GM23338 (cell line): ENCODE results near the gene CCDC92. TPM values are rescaled to one million over a fixed set of nuclear protein-coding genes. Genes with fewer than 3 reads are reported as not detected.

Experiments
- ATAC-seq: fragments of 200-7000 bp; cut with Tn5 transposase; 3 replicates; pipeline ENCODE4 v1.9.1; 2020
- DNase-seq: peaks from one replicate; pipeline ENCODE4 v3.0.0-alpha.2; 2015; ENCODE audit warnings: low spot score
- H2AFZ ChIP-seq: fragments of 200-600 bp; sonication (generic); 2 replicates; pipeline ENCODE4 v1.8.0; 2016; ENCODE audit warnings: antibody characterized with exemption, mild to moderate bottlenecking, moderate library complexity
- H3F3A ChIP-seq: fragments of 200-600 bp; sonication (generic); replicated peaks from 2 replicates; pipeline ENCODE4 v1.8.0; 2017; ENCODE audit warnings: antibody characterized with exemption, mixed run types, low read depth
- H3K27ac ChIP-seq: fragments of 200-600 bp; sonication (generic); 2 replicates; pipeline ENCODE4 v1.6.1; 2016; ENCODE audit warnings: low read depth
- H3K27me3 ChIP-seq: fragments of 200-600 bp; sonication (generic); 2 replicates; pipeline ENCODE4 v1.8.0; 2016; ENCODE audit warnings: mild to moderate bottlenecking, mixed run types, moderate library complexity; ENCODE audit not compliant: insufficient read depth
- H3K36me3 ChIP-seq: fragments of 200-600 bp; sonication (generic); 2 replicates; pipeline ENCODE4 v1.8.0; 2016; ENCODE audit warnings: mild to moderate bottlenecking; ENCODE audit not compliant: insufficient read depth
- H3K4me1 ChIP-seq: fragments of 200-600 bp; sonication (generic); 2 replicates; pipeline ENCODE4 v1.8.0; 2016; ENCODE audit warnings: mild to moderate bottlenecking, moderate library complexity; ENCODE audit not compliant: insufficient read depth
- H3K4me2 ChIP-seq: fragments of 200-600 bp; sonication (generic); 2 replicates; pipeline ENCODE4 v1.7.1; 2017; ENCODE audit warnings: mixed run types
- H3K4me3 ChIP-seq: fragments of 200-600 bp; sonication (generic); 2 replicates; pipeline ENCODE4 v1.6.1; 2016; ENCODE audit warnings: mixed run types
- H3K79me2 ChIP-seq: fragments of 200-600 bp; sonication (generic); replicated peaks from 2 replicates; pipeline ENCODE4 v1.8.0; 2017; ENCODE audit warnings: mild to moderate bottlenecking; ENCODE audit not compliant: insufficient read depth
- H3K9me2 ChIP-seq: fragments of 200-600 bp; sonication (generic); 2 replicates; pipeline ENCODE4 v1.8.0; 2017; ENCODE audit not compliant: insufficient read depth
- H4K20me1 ChIP-seq: fragments of 200-600 bp; sonication (generic); replicated peaks from 2 replicates; pipeline ENCODE4 v1.8.0; 2017; ENCODE audit warnings: mild to moderate bottlenecking; ENCODE audit not compliant: insufficient read depth
- H3K27ac Mint-ChIP-seq: 2 replicates; pipeline ENCODE4 v1.8.0; 2020; ENCODE audit warnings: inconsistent platforms, mild to moderate bottlenecking, moderate library complexity, mixed read lengths
- H3K27me3 Mint-ChIP-seq: 3 replicates; pipeline ENCODE4 v1.8.0; 2022; ENCODE audit warnings: low read depth, mild to moderate bottlenecking, moderate library complexity, mixed read lengths, inconsistent platforms; ENCODE audit not compliant: insufficient read depth, poor library complexity
- H3K36me3 Mint-ChIP-seq: 3 replicates; pipeline ENCODE4 v1.8.0; 2021; ENCODE audit warnings: low read depth, mild to moderate bottlenecking, inconsistent platforms, moderate library complexity, mixed read lengths
- H3K4me1 Mint-ChIP-seq: 3 replicates; pipeline ENCODE4 v1.8.0; 2020; ENCODE audit warnings: mild to moderate bottlenecking, inconsistent platforms, mixed read lengths
- H3K4me3 Mint-ChIP-seq: 3 replicates; pipeline ENCODE4 v1.8.0; 2021; ENCODE audit warnings: moderate library complexity, mild to moderate bottlenecking, inconsistent platforms, mixed read lengths
- H3K9me3 Mint-ChIP-seq: 3 replicates; pipeline ENCODE4 v1.8.0; 2020; ENCODE audit warnings: moderate library complexity, mild to moderate bottlenecking, inconsistent platforms, mixed read lengths
- EZH2 ChIP-seq: fragments of 200-600 bp; sonication (generic); IDR thresholded peaks from one replicate; pipeline ENCODE4 v1.8.0; 2017; ENCODE audit warnings: antibody characterized with exemption, mild to moderate bottlenecking, low read depth; ENCODE audit not compliant: unreplicated experiment
- EZH2phosphoT487 ChIP-seq: fragments of 200-600 bp; sonication (generic); IDR thresholded peaks from one replicate; pipeline ENCODE4 v1.8.1; 2018; ENCODE audit warnings: antibody characterized with exemption; ENCODE audit not compliant: unreplicated experiment
- JUNB ChIP-seq: IDR thresholded peaks from one replicate; pipeline ENCODE4 v1.6.1; 2016; ENCODE audit warnings: antibody characterized with exemption; ENCODE audit not compliant: unreplicated experiment
- POLR2AphosphoS5 ChIP-seq: IDR thresholded peaks from 2 replicates; pipeline ENCODE4 v1.6.1; 2016; ENCODE audit warnings: antibody characterized with exemption, low read depth
- STAT1 ChIP-seq: IDR thresholded peaks from one replicate; pipeline ENCODE4 v1.6.1; 2016; ENCODE audit warnings: antibody characterized with exemption; ENCODE audit not compliant: unreplicated experiment
- ZNF114 ChIP-seq: fragments of 250-450 bp; sonication (Bioruptor Pico); IDR thresholded peaks from 2 replicates; pipeline ENCODE4 v1.5.0; 2020; ENCODE audit warnings: mild to moderate bottlenecking, moderate library complexity
- polyA plus RNA-seq: library from polyadenylated mRNA; unstranded; fragments of >200 nt; fragmentation: Nextera tagmentation; extraction: Ambion mirVana; gene quantifications from 2 replicates; pipeline ENCODE4 v1.2.1, GENCODE V29; 2016
- total RNA-seq: library from RNA; depleted of rRNA; stranded (reverse); fragments of >200 nt; shearing (Covaris generic); gene quantifications from 2 replicates; pipeline ENCODE4 v1.2.3, GENCODE V29; 2014
- TF ChIP-seq, protein P1 (sequence below): IDR thresholded peaks from one replicate; pipeline ENCODE4 v1.6.1; 2018; ENCODE audit warnings: antibody characterized with exemption; ENCODE audit not compliant: unreplicated experiment
- TF ChIP-seq, protein P2 (sequence below): fragments of 250-450 bp; sonication (Bioruptor Pico); IDR thresholded peaks from 2 replicates; pipeline ENCODE4 v1.5.0; 2020; ENCODE audit warnings: mild to moderate bottlenecking, moderate library complexity
- TF ChIP-seq, protein P3 (sequence below), 2 experiments: fragments of 200-600 bp in 1 of 2; sonication (generic) in 1 of 2; conservative IDR thresholded peaks; 2 replicates each; pipeline versions ENCODE4 v1.5.1 to v1.6.1; 2016 to 2017; ENCODE audit warnings: antibody characterized with exemption in 2 of 2, low read depth in 2 of 2, mild to moderate bottlenecking in 2 of 2, moderate library complexity in 1 of 2
- TF ChIP-seq, protein P4 (sequence below): IDR thresholded peaks from 2 replicates; pipeline ENCODE4 v1.6.1; 2016; ENCODE audit warnings: antibody characterized with exemption

Gene CCDC92
- total and polyA plus RNA-seq, 2 experiments from 2014 or later: 0.08 to 0.31 TPM

DNA sequence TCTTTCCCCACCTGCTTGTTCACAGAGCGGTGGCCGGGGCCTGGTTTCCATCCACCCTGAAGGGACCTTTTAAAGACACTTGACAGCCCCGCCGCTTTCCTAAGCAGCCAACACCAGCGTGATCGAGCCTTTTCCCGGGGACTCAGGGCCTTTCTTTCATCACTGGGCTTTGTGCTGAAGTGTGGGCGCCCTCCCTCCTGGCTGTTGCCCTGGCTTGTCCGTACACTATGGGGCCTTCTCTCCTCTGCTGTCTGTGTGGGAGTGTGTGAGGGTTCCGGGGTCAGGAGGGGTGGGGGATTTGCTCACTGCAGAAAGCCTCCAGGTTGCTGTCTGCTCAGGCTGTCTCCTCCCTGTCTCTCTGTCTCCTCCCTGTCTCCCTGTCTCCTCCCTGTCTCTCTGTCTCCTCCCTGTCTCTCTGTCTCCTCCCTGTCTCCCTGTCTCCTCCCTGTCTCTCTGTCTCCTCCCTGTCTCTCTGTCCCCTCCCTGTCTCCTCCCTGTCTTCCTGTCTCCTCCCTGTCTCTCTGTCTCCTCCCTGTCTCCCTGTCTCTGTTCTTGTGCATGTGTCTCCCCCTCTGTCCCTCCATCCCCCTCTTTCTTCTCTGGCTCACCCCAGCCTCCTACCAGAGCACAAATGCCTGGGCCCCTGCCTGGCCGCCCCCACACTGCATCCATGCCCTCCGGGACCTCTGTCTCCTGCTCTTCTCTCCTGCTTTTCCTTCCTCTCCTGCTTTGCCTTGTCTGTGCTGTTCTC lies 64.7 kb downstream of the CCDC92 start (continued):
- TF ChIP-seq JUNB (no peak), EZH2 (no peak), EZH2phosphoT487 (no peak), ZNF114 (CRISPR knock-in tag) (no peak)
- TF ChIP-seq, protein P1, sequence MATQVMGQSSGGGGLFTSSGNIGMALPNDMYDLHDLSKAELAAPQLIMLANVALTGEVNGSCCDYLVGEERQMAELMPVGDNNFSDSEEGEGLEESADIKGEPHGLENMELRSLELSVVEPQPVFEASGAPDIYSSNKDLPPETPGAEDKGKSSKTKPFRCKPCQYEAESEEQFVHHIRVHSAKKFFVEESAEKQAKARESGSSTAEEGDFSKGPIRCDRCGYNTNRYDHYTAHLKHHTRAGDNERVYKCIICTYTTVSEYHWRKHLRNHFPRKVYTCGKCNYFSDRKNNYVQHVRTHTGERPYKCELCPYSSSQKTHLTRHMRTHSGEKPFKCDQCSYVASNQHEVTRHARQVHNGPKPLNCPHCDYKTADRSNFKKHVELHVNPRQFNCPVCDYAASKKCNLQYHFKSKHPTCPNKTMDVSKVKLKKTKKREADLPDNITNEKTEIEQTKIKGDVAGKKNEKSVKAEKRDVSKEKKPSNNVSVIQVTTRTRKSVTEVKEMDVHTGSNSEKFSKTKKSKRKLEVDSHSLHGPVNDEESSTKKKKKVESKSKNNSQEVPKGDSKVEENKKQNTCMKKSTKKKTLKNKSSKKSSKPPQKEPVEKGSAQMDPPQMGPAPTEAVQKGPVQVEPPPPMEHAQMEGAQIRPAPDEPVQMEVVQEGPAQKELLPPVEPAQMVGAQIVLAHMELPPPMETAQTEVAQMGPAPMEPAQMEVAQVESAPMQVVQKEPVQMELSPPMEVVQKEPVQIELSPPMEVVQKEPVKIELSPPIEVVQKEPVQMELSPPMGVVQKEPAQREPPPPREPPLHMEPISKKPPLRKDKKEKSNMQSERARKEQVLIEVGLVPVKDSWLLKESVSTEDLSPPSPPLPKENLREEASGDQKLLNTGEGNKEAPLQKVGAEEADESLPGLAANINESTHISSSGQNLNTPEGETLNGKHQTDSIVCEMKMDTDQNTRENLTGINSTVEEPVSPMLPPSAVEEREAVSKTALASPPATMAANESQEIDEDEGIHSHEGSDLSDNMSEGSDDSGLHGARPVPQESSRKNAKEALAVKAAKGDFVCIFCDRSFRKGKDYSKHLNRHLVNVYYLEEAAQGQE: no peak

DNA sequence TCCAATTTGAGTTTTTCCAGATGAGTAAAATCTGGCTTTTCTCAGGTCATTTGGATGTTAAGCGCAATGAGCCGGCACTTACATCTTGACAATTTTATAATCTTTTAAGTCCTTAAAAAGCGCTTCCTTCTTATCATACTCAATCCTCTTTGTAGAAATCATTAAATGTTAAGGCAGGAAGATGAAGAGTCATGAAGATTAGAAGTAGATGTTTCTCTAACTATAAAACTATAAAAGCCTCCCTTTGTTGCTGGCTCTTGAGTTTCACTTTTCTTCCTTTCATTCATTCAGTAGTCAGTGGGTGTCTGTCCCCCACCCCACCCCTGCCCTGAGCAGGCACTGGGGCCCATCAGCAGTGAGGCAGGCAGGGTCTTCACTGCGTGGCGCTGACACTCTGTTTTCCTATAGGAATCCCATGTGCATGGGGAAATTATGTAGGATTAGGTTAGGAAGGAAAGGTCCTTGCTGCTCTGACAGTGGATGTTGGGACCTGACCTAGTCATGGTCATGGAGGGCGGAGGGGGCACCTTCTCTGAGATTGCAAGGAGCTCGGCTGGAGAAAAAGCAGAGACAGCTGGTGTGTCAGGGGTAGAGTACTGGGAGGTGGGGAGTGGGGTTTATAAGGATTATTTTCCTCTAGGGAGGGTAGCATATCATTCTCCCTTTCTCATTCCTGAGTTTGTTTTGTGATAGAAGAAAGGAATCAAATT lies 65.8 kb downstream of the CCDC92 start:
- Histone ChIP-seq H3K27ac (no peak overlapping the region), H4K20me1 (no peaks in the 10 kb centered on the region), H2AFZ (no peak overlapping the region), H3K4me3 (no peak overlapping the region), H3K79me2 (no peaks in the 10 kb centered on the region), H3K4me2 (no peak overlapping the region), H3K9me2 (no peaks in the 10 kb centered on the region), H3K27me3 (no peaks in the 10 kb centered on the region), H3K4me1 (no peaks in the 10 kb centered on the region), H3K36me3 (no peaks in the 10 kb centered on the region), H3F3A (no peaks in the 10 kb centered on the region)
- H3K27ac Mint-ChIP-seq: no peak overlapping the region
- H3K4me3 Mint-ChIP-seq: no peak overlapping the region
- peaks cover 7% of the 10 kb centered on the region for H3K36me3 Mint-ChIP-seq
- peaks cover 10% of the 10 kb centered on the region for H3K9me3 Mint-ChIP-seq
- no peaks in the 10 kb centered on the region for H3K4me1 Mint-ChIP-seq
- DNase-seq (no peak), ATAC-seq (no peak)
- H3K27me3 Mint-ChIP-seq: peaks cover 35% of the 10 kb centered on the region
- TF ChIP-seq STAT1 (no peak), POLR2AphosphoS5 (no peak), JUNB (no peak)
- TF ChIP-seq, protein P2, sequence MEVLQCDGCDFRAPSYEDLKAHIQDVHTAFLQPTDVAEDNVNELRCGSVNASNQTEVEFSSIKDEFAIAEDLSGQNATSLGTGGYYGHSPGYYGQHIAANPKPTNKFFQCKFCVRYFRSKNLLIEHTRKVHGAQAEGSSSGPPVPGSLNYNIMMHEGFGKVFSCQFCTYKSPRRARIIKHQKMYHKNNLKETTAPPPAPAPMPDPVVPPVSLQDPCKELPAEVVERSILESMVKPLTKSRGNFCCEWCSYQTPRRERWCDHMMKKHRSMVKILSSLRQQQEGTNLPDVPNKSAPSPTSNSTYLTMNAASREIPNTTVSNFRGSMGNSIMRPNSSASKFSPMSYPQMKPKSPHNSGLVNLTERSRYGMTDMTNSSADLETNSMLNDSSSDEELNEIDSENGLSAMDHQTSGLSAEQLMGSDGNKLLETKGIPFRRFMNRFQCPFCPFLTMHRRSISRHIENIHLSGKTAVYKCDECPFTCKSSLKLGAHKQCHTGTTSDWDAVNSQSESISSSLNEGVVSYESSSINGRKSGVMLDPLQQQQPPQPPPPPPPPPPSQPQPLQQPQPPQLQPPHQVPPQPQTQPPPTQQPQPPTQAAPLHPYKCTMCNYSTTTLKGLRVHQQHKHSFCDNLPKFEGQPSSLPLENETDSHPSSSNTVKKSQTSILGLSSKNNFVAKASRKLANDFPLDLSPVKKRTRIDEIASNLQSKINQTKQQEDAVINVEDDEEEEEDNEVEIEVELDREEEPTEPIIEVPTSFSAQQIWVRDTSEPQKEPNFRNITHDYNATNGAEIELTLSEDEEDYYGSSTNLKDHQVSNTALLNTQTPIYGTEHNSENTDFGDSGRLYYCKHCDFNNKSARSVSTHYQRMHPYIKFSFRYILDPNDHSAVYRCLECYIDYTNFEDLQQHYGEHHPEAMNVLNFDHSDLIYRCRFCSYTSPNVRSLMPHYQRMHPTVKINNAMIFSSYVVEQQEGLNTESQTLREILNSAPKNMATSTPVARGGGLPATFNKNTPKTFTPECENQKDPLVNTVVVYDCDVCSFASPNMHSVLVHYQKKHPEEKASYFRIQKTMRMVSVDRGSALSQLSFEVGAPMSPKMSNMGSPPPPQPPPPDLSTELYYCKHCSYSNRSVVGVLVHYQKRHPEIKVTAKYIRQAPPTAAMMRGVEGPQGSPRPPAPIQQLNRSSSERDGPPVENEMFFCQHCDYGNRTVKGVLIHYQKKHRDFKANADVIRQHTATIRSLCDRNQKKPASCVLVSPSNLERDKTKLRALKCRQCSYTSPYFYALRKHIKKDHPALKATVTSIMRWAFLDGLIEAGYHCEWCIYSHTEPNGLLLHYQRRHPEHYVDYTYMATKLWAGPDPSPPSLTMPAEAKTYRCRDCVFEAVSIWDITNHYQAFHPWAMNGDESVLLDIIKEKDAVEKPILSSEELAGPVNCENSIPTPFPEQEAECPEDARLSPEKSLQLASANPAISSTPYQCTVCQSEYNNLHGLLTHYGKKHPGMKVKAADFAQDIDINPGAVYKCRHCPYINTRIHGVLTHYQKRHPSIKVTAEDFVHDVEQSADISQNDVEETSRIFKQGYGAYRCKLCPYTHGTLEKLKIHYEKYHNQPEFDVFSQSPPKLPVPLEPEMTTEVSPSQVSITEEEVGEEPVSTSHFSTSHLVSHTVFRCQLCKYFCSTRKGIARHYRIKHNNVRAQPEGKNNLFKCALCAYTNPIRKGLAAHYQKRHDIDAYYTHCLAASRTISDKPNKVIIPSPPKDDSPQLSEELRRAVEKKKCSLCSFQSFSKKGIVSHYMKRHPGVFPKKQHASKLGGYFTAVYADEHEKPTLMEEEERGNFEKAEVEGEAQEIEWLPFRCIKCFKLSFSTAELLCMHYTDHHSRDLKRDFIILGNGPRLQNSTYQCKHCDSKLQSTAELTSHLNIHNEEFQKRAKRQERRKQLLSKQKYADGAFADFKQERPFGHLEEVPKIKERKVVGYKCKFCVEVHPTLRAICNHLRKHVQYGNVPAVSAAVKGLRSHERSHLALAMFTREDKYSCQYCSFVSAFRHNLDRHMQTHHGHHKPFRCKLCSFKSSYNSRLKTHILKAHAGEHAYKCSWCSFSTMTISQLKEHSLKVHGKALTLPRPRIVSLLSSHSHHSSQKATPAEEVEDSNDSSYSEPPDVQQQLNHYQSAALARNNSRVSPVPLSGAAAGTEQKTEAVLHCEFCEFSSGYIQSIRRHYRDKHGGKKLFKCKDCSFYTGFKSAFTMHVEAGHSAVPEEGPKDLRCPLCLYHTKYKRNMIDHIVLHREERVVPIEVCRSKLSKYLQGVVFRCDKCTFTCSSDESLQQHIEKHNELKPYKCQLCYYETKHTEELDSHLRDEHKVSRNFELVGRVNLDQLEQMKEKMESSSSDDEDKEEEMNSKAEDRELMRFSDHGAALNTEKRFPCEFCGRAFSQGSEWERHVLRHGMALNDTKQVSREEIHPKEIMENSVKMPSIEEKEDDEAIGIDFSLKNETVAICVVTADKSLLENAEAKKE (CRISPR knock-in tag): no peak
- TF ChIP-seq, protein P3, sequence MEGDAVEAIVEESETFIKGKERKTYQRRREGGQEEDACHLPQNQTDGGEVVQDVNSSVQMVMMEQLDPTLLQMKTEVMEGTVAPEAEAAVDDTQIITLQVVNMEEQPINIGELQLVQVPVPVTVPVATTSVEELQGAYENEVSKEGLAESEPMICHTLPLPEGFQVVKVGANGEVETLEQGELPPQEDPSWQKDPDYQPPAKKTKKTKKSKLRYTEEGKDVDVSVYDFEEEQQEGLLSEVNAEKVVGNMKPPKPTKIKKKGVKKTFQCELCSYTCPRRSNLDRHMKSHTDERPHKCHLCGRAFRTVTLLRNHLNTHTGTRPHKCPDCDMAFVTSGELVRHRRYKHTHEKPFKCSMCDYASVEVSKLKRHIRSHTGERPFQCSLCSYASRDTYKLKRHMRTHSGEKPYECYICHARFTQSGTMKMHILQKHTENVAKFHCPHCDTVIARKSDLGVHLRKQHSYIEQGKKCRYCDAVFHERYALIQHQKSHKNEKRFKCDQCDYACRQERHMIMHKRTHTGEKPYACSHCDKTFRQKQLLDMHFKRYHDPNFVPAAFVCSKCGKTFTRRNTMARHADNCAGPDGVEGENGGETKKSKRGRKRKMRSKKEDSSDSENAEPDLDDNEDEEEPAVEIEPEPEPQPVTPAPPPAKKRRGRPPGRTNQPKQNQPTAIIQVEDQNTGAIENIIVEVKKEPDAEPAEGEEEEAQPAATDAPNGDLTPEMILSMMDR (conservative IDR thresholded peaks at IDR 0.05; ENCODE audit: low read depth in 2 of 2): no peak
- TF ChIP-seq, protein P4, sequence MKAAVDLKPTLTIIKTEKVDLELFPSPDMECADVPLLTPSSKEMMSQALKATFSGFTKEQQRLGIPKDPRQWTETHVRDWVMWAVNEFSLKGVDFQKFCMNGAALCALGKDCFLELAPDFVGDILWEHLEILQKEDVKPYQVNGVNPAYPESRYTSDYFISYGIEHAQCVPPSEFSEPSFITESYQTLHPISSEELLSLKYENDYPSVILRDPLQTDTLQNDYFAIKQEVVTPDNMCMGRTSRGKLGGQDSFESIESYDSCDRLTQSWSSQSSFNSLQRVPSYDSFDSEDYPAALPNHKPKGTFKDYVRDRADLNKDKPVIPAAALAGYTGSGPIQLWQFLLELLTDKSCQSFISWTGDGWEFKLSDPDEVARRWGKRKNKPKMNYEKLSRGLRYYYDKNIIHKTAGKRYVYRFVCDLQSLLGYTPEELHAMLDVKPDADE: no peak
